Measurements from ENCODE around the gene SPSB2. TPM values are rescaled to one million over a fixed set of nuclear protein-coding genes. Genes with fewer than 3 reads are reported as not detected.

SPSB2 gene
- total and polyA plus RNA-seq, 12 donors = 2.5 to 24.5 (median 16.0) TPM

GRCh38 chr12:6826734-6827436 is 46.2 kb downstream of the SPSB2 start:
- Histone ChIP-seq H3K27ac (peak overlapping the region in 2 of 5 donors; percentile 45 to 47), H3K9me3 (replicated peaks in 1 of 3) (no peaks in the 10 kb centered on the region), H3K4me1 (replicated peaks in 1 of 2) (peaks cover 2 to 13% of the 10 kb centered on the region in 2 donors), H3K4me3 (no peak overlapping the region), H3K27me3 (peaks cover 4% of the 10 kb centered on the region), H3K36me3 (replicated peaks in 1 of 2) (no peaks in the 10 kb centered on the region)
- intact Hi-C loops (cut with DNase I) = loop anchor here in 1 of 2 donors (10.0 kb wide), 1 partner anchor 82 kb away; no protein-coding TSS in a partner anchor
- TF ChIP-seq CTCF (IDR thresholded peaks at IDR 0.05) = no peak
- no peak for TF ChIP-seq POLR2A (IDR thresholded peaks at IDR 0.05)
- DNase-seq = peak in 1 of 7 donors; percentile 56
- 57 to 72% (median 67%) methylated on average over 8 to 22 of the region's 22 CpGs for WGBS, 4 donors

GRCh38 chr12:6826125-6826733 is 46.9 kb downstream of the SPSB2 start:
- TF ChIP-seq CTCF (IDR thresholded peaks at IDR 0.05) (no peak), POLR2A (IDR thresholded peaks at IDR 0.05) (no peak)
- no peaks in the 10 kb centered on the region for H3K36me3 ChIP-seq (replicated peaks in 1 of 2)
- DNase-seq = no peak
- no peak overlapping the region for H3K27ac ChIP-seq
- H3K9me3 ChIP-seq (replicated peaks in 1 of 3) = no peaks in the 10 kb centered on the region
- no peak overlapping the region for H3K4me3 ChIP-seq
- peaks cover 4% of the 10 kb centered on the region for H3K27me3 ChIP-seq
- 41 to 74% (median 65%) methylated on average over 12 to 17 of the region's 17 CpGs for WGBS, 4 donors
- H3K4me1 ChIP-seq (replicated peaks in 1 of 2) = peaks cover 6 to 15% of the 10 kb centered on the region in 2 donors
- intact Hi-C loops (cut with DNase I) = loop anchor here in 1 of 2 donors (10.0 kb wide), 1 partner anchor 81 kb away; no protein-coding TSS in a partner anchor

GRCh38 chr12:6825398-6826124 is 47.5 kb downstream of the SPSB2 start:
- Histone ChIP-seq H3K4me3 (no peak overlapping the region), H3K27ac (no peak overlapping the region), H3K4me1 (replicated peaks in 1 of 2) (peaks cover 6 to 15% of the 10 kb centered on the region in 2 donors), H3K9me3 (replicated peaks in 1 of 3) (no peaks in the 10 kb centered on the region), H3K36me3 (replicated peaks in 1 of 2) (no peaks in the 10 kb centered on the region), H3K27me3 (peaks cover 4% of the 10 kb centered on the region)
- TF ChIP-seq CTCF (IDR thresholded peaks at IDR 0.05) (peak; percentile 78 to 96 (median 92)), POLR2A (IDR thresholded peaks at IDR 0.05) (no peak)
- intact Hi-C loops (cut with DNase I) = loop anchor here in 1 of 2 donors (10.0 kb wide), 1 partner anchor 81 kb away; no protein-coding TSS in a partner anchor
- peak; percentile 81 to 95 (median 87) for DNase-seq
- WGBS, 4 donors = 7 to 11% (median 10%) methylated on average over 15 to 19 of the region's 19 CpGs

GRCh38 chr12:6824901-6825381 is 48.2 kb downstream of the SPSB2 start:
- Histone ChIP-seq H3K4me1 (replicated peaks in 1 of 2) (peaks cover 6 to 15% of the 10 kb centered on the region in 2 donors), H3K27ac (no peak overlapping the region), H3K4me3 (no peak overlapping the region), H3K9me3 (replicated peaks in 1 of 3) (no peaks in the 10 kb centered on the region), H3K27me3 (peaks cover 4% of the 10 kb centered on the region), H3K36me3 (replicated peaks in 1 of 2) (no peaks in the 10 kb centered on the region)
- TF ChIP-seq CTCF (IDR thresholded peaks at IDR 0.05) = no peak
- DNase-seq = no peak
- intact Hi-C loops (cut with DNase I) = loop anchor here (5.0 to 10.0 kb wide), 2 partner anchors 80 to 93 kb away; no protein-coding TSS in a partner anchor
- WGBS, 4 donors = 29 to 45% (median 36%) methylated on average over 11 to 12 of the region's 12 CpGs

Data from adrenal gland (tissue), 12 donors.